ENCODE results near the gene VAC14.

VAC14 gene

DNA sequence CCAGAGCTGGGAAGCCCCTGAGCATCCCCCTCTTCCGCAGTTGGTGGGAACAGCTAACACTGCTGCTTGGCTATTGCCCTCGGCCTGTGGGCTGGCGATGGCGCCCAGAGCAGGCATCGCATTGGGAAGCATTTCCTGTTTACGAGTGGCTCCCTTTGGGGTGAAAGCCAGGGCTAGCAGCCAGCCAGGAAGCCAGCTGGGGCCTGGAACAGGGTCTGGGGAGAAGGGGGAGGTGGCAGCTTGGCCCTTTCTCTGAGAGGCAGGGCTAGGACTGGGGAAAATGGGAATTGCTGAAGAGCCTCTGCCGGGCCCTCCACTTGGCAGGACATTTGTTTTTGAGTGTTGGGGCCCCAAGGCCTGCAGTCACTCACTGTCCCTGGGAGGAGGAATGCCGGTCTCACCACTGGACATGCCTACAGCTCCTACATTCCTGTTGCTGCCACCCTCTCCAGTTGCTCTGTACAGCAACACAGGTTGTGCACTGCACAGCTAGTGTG lies 112.7 kb downstream of the VAC14 start:
- Histone ChIP-seq H3K27ac (ENCODE audit: low read depth, low read length) (no peak overlapping the region), H3K9me3 (ENCODE audit: control insufficient read depth, insufficient read depth, low read length) (no peaks in the 10 kb centered on the region), H3K9ac (ENCODE audit: low read depth, low read length) (no peak overlapping the region), H3K36me3 (ENCODE audit: control insufficient read depth, insufficient read depth, low read length) (0 out of 2 replicates have a peak, but pooled peaks cover 2% of the 10 kb centered on the region), H3K4me3 (ENCODE audit: low read depth, low read length) (no peak overlapping the region), H3K27me3 (ENCODE audit: control insufficient read depth, insufficient read depth, low read length) (peaks cover 4% of the 10 kb centered on the region; the same call in 1 of the 2 replicates), H3K4me1 (ENCODE audit: control insufficient read depth, insufficient read depth, low read length) (peaks cover 18% of the 10 kb centered on the region)

DNA sequence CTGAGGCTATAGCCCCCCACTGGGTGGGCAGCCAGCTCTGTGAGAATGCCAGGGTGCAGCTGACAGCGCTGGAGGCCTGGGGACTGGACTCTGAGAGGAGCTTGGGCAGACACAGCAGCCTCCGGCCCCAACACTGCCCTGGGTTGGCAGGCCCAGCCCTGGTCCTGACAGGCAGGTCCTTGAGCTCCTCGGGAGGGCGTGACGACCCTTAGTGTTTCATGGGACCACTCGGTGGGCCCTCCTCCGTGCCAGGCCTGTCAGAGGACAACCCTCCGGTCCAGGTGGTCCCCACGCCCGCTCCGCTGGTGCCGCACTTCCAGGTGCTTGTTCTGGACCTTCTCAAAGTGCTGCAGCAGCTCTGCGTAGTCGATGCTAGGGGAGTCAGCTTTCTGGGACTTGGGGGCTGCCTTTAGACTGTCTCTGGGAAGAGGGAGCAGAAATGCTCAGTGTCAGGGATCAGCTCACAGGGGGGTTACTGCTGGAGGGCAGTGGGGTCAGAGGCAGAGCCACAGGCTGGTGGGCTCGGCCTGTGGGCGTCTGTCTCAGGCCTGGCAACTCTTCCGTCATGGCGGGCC lies 113.2 kb downstream of the VAC14 start:
- Histone ChIP-seq H3K27ac (ENCODE audit: low read depth, low read length) (no peak overlapping the region), H3K9me3 (ENCODE audit: control insufficient read depth, insufficient read depth, low read length) (no peaks in the 10 kb centered on the region), H3K27me3 (ENCODE audit: control insufficient read depth, insufficient read depth, low read length) (peaks cover 4% of the 10 kb centered on the region; the same call in 1 of the 2 replicates), H3K4me3 (ENCODE audit: low read depth, low read length) (no peak overlapping the region), H3K9ac (ENCODE audit: low read depth, low read length) (no peak overlapping the region), H3K4me1 (ENCODE audit: control insufficient read depth, insufficient read depth, low read length) (peaks cover 16% of the 10 kb centered on the region), H3K36me3 (ENCODE audit: control insufficient read depth, insufficient read depth, low read length) (0 out of 2 replicates have a peak, but pooled peaks cover 2% of the 10 kb centered on the region)

DNA sequence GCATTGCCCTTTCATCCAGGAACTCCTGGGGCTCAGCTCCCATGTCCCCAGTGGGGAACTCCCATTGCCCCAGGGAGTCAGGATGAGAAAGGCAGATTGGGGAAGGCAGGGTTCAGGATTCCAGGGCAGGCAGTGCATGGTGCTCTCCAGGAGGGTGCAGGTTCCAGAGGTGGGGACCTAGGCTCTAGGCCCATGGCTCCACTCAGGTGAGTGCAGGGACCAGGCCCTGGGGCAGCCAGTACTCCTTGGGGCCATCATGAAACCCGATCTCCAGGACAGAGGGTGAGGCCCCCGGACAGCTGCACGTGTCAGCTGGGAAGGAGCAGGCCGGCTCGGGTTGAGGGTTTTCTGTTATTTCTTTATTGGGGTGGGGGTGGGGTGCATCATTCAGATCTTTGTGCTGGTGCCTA lies 113.9 kb downstream of the VAC14 start:
- H3K27me3 ChIP-seq (ENCODE audit: control insufficient read depth, insufficient read depth, low read length), result peaks cover 4% of the 10 kb centered on the region; the same call in 1 of the 2 replicates
- H3K27ac ChIP-seq (ENCODE audit: low read depth, low read length), result peak overlapping the region; percentile 5
- H3K9ac ChIP-seq (ENCODE audit: low read depth, low read length), result no peak overlapping the region
- 0 out of 2 replicates have a peak, but pooled peaks cover 2% of the 10 kb centered on the region for H3K36me3 ChIP-seq (ENCODE audit: control insufficient read depth, insufficient read depth, low read length)
- H3K9me3 ChIP-seq (ENCODE audit: control insufficient read depth, insufficient read depth, low read length), result no peaks in the 10 kb centered on the region
- no peak overlapping the region for H3K4me3 ChIP-seq (ENCODE audit: low read depth, low read length)
- H3K4me1 ChIP-seq (ENCODE audit: control insufficient read depth, insufficient read depth, low read length), result peaks cover 16% of the 10 kb centered on the region

DNA sequence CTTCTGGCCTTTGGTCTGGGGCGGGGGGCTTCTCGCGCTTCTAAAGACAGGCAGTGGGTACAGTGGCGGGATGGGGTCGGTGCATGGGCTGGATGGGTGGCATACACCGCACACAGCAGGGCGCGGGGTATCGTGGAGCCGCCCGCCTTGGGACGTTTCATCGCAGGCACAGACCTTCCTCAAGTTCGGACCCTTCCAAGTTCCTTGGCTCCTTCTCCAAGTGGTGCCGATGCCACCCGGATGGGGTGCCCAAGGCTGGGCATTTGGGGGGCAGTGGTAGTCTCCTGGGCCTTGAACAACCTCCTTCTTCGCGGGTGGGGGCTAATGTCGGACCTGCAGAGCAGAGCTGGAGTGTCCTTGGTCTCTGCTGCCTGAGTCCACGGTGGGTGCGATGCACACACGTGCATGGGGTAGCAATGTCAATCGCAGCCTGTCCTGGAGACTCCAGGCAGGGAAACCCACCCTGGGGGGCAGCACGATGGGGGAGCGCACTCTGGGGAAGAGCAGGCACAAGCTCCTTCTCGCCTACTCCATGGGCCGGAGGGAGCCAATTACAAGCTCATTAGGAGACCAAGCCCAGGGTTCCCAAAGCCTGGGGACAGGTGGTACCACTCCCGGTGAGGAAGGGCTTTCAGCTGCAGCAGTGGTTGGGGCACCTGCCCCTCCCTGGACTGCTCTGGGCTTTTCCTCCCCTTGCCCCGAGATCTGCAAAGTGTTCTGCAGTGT lies 114.4 kb downstream of the VAC14 start:
- no peaks in the 10 kb centered on the region for H3K9me3 ChIP-seq (ENCODE audit: control insufficient read depth, insufficient read depth, low read length)
- H3K4me3 ChIP-seq (ENCODE audit: low read depth, low read length), result peak overlapping the region; percentile 59
- peaks cover 16% of the 10 kb centered on the region for H3K4me1 ChIP-seq (ENCODE audit: control insufficient read depth, insufficient read depth, low read length)
- peaks cover 4% of the 10 kb centered on the region; the same call in 1 of the 2 replicates for H3K27me3 ChIP-seq (ENCODE audit: control insufficient read depth, insufficient read depth, low read length)
- 0 out of 2 replicates have a peak, but pooled peaks cover 2% of the 10 kb centered on the region for H3K36me3 ChIP-seq (ENCODE audit: control insufficient read depth, insufficient read depth, low read length)
- H3K27ac ChIP-seq (ENCODE audit: low read depth, low read length), result peak overlapping the region; percentile 5
- no peak overlapping the region for H3K9ac ChIP-seq (ENCODE audit: low read depth, low read length)

DNA sequence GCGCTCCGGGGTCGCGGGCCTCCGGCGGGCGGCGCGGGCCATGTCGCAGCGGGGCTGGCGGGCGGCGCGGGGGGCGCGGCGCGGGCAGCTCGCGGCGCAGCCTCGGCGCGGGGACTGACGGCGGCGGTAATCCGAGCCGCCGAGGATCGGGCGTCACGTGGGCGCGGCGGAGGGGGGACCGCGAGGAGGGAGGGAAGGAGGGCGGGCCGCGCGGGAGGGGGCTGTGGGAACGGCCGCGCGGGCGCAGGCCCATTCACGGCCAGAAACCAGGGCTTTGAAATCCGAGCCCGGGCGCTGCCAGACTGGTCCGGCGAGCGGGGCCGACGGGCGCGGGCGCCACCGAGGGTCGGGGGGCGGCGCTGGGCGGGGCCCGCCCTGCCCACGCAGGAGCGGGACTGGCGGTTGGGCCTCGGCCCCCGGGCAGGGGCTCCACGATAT lies 115.0 kb downstream of the VAC14 start, which contains the start of gene MTSS2:
TSS of gene MTSS2 (minus strand) at position 116 of the 438 bp plus-strand sequence. CDS start 262 bp downstream, outside the sequence.
- peak within 1 kb of the TSS; percentile 79 for H3K4me3 ChIP-seq (ENCODE audit: low read depth, low read length)
- peak within 1 kb of the TSS; percentile 5 for H3K27ac ChIP-seq (ENCODE audit: low read depth, low read length)
- peaks cover 16% of the 10 kb centered on the region for H3K4me1 ChIP-seq (ENCODE audit: control insufficient read depth, insufficient read depth, low read length)

DNA sequence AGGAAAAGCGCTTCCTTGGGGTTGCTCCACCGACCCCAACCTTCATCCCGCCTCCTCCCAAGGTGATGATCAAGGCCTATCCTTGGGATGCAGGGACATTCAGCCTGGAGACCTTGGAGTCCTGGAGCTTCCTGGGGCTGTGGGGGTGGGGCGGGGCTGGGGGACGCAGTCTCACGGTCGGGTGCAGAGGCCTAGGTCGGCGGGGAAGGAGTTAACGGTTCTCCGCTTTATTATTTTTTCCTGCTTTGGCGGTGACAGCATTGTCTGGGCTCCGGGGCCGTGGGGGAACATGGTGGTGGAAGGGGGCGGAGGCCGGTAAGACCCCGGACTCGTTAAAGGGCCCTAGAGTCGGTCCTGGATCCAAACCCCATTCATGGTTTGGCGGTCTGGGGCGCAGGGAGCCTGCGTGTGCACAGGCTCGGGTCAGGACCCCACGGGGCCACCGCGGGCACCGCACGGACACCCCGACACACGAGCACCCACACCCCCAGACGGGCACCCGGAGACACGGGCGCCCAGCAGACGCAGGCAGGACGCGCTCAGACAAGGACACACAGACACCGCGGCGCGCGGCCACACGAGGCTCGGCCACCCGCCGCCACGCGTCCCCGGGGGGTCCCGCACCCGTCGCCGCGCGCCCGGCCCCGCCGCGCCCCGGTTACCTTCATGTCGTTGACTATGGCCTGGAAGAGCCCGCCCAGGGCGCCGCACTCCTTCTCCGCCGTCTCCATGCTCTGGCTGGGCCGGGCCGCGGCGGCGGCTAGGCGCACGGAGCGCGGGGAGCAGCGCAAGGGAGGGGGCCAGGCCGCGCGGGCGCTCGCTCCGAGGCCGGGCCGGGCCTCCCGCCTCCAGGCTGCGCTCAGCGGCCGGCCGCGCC lies 115.7 kb downstream of the VAC14 start:
- 0 out of 2 replicates have a peak, but pooled peaks cover 2% of the 10 kb centered on the region for H3K36me3 ChIP-seq (ENCODE audit: control insufficient read depth, insufficient read depth, low read length)
- H3K27ac ChIP-seq (ENCODE audit: low read depth, low read length), result no peak overlapping the region
- peaks cover 18% of the 10 kb centered on the region for H3K4me1 ChIP-seq (ENCODE audit: control insufficient read depth, insufficient read depth, low read length)
- peak overlapping the region; percentile 79 for H3K4me3 ChIP-seq (ENCODE audit: low read depth, low read length)
- H3K27me3 ChIP-seq (ENCODE audit: control insufficient read depth, insufficient read depth, low read length), result peaks cover 4% of the 10 kb centered on the region; the same call in 1 of the 2 replicates
- peak overlapping the region; percentile 51; the same call in 1 of the 2 replicates for H3K9ac ChIP-seq (ENCODE audit: low read depth, low read length)
- no peaks in the 10 kb centered on the region for H3K9me3 ChIP-seq (ENCODE audit: control insufficient read depth, insufficient read depth, low read length)

More for the DNA sequence above, 115.0 kb downstream of the VAC14 start, which contains the start of gene MTSS2:
- Histone ChIP-seq H3K36me3 (ENCODE audit: control insufficient read depth, insufficient read depth, low read length) (0 out of 2 replicates have a peak, but pooled peaks cover 2% of the 10 kb centered on the region), H3K27me3 (ENCODE audit: control insufficient read depth, insufficient read depth, low read length) (peaks cover 4% of the 10 kb centered on the region; the same call in 1 of the 2 replicates), H3K9me3 (ENCODE audit: control insufficient read depth, insufficient read depth, low read length) (no peaks in the 10 kb centered on the region), H3K9ac (ENCODE audit: low read depth, low read length) (peak within 1 kb of the TSS; percentile 51; the same call in 1 of the 2 replicates)

DNA sequence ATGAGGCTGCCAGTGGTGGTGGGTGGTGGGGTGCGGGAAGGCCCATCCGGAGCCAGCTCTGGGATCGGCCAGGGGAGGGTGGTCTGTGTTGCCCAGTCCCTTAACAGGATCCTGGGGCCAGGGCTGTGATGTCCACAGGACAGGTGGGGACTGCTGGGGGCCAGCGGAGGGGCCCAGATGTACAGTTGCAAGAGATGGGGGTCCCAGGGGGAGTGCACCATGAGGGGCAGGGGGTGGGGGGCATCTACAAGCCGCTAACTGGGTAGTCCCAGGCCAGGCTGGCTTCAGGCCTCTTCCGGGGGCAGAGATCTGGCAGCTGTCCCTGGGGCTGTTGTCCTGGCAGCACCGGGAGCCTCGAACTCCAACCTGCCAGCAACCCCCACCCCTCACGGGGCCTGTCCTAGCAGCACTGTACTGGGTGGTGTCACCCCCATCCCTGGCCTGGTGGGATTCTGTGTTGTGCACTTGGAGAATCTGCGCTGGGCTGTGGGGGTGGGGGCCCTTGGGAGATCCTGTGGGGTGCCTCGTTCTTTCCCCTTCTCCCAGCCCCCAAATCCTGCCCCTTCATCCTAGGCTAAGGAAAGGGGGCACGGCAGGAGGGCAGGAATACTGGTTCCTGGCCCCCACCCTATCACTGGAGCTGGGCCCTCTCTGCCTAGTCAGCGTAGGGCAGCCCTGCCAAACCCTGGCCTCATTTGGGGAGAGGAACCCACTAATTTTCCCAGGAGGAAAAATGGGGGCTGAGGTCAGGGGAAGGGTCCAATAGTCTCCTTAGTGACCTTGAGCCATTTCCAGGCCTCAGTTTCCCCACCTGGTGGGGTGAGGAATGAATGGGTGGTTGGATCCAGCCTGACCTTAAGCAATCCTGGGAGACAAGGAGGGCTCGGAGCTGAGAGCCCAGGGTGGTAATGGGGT lies 116.6 kb downstream of the VAC14 start:
- no peak overlapping the region; the same call in 1 of the 2 replicates for H3K9ac ChIP-seq (ENCODE audit: low read depth, low read length)
- H3K4me3 ChIP-seq (ENCODE audit: low read depth, low read length), result peak overlapping the region; percentile 79
- H3K27ac ChIP-seq (ENCODE audit: low read depth, low read length), result no peak overlapping the region
- 0 out of 2 replicates have a peak, but pooled peaks cover 2% of the 10 kb centered on the region for H3K36me3 ChIP-seq (ENCODE audit: control insufficient read depth, insufficient read depth, low read length)
- H3K4me1 ChIP-seq (ENCODE audit: control insufficient read depth, insufficient read depth, low read length), result peaks cover 21% of the 10 kb centered on the region
- peaks cover 4% of the 10 kb centered on the region; the same call in 1 of the 2 replicates for H3K27me3 ChIP-seq (ENCODE audit: control insufficient read depth, insufficient read depth, low read length)
- no peaks in the 10 kb centered on the region for H3K9me3 ChIP-seq (ENCODE audit: control insufficient read depth, insufficient read depth, low read length)

DNA sequence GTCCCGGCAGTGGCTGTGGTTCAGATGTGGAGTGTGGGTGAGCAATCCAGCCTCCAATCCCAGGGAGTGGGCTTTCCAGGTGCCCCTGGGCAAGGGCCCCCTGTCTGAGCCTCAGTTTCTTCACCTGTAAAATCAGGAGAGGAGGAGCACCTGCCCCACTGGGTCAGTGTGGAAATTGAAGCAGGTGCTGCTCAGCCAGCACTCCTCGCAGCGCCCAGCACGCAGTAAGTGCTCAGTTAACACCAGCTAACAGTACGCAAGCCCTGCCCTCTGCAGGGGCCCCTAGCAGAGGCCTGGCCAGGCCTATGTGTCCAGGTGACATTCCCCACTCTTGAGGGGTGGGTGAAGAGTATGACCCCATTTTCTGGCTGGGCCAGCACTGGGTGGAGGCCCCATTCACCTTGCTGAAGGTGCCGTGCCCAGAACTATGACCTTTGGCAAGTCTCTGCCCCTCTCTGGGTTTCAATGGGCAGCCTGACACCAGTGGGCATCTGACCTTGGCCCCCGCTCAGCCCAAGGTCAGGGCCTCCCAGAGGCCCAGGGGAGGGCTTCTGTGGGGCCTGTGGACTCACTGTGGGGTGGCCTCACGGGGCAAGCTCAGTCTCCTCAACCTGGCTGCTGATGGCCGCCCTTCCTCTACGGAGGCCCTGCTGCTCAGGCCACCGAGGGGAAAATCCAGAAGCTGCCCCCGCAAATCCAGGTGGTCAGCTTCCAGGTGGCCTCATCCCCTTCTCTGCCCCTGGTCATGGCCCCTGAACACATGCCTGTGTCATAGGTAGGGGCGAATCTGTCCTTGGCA lies 117.6 kb downstream of the VAC14 start:
- Histone ChIP-seq H3K36me3 (ENCODE audit: control insufficient read depth, insufficient read depth, low read length) (peaks cover 2% of the 10 kb centered on the region; the same call in 1 of the 2 replicates), H3K9me3 (ENCODE audit: control insufficient read depth, insufficient read depth, low read length) (no peaks in the 10 kb centered on the region), H3K27ac (ENCODE audit: low read depth, low read length) (no peak overlapping the region), H3K4me1 (ENCODE audit: control insufficient read depth, insufficient read depth, low read length) (peaks cover 18% of the 10 kb centered on the region), H3K4me3 (ENCODE audit: low read depth, low read length) (no peak overlapping the region), H3K9ac (ENCODE audit: low read depth, low read length) (no peak overlapping the region), H3K27me3 (ENCODE audit: control insufficient read depth, insufficient read depth, low read length) (peaks cover 4% of the 10 kb centered on the region; the same call in 1 of the 2 replicates)

Data from HUES48 (cell line).